GM23338 (cell line): ENCODE results near the gene ITGA3. TPM values are rescaled to one million over a fixed set of nuclear protein-coding genes. Genes with fewer than 3 reads are reported as not detected.

Source experiments
- ATAC-seq: fragments of 200-7000 bp; cut with Tn5 transposase; 3 replicates; pipeline ENCODE4 v1.9.1; 2020
- DNase-seq: peaks from one replicate; pipeline ENCODE4 v3.0.0-alpha.2; 2015; ENCODE audit warnings: low spot score
- H2AFZ ChIP-seq: fragments of 200-600 bp; sonication (generic); 2 replicates; pipeline ENCODE4 v1.8.0; 2016; ENCODE audit warnings: antibody characterized with exemption, mild to moderate bottlenecking, moderate library complexity
- H3F3A ChIP-seq: fragments of 200-600 bp; sonication (generic); replicated peaks from 2 replicates; pipeline ENCODE4 v1.8.0; 2017; ENCODE audit warnings: antibody characterized with exemption, mixed run types, low read depth
- H3K27ac ChIP-seq: fragments of 200-600 bp; sonication (generic); 2 replicates; pipeline ENCODE4 v1.6.1; 2016; ENCODE audit warnings: low read depth
- H3K27me3 ChIP-seq: fragments of 200-600 bp; sonication (generic); 2 replicates; pipeline ENCODE4 v1.8.0; 2016; ENCODE audit warnings: mild to moderate bottlenecking, mixed run types, moderate library complexity; ENCODE audit not compliant: insufficient read depth
- H3K36me3 ChIP-seq: fragments of 200-600 bp; sonication (generic); 2 replicates; pipeline ENCODE4 v1.8.0; 2016; ENCODE audit warnings: mild to moderate bottlenecking; ENCODE audit not compliant: insufficient read depth
- H3K4me1 ChIP-seq: fragments of 200-600 bp; sonication (generic); 2 replicates; pipeline ENCODE4 v1.8.0; 2016; ENCODE audit warnings: mild to moderate bottlenecking, moderate library complexity; ENCODE audit not compliant: insufficient read depth
- H3K4me2 ChIP-seq: fragments of 200-600 bp; sonication (generic); 2 replicates; pipeline ENCODE4 v1.7.1; 2017; ENCODE audit warnings: mixed run types
- H3K4me3 ChIP-seq: fragments of 200-600 bp; sonication (generic); 2 replicates; pipeline ENCODE4 v1.6.1; 2016; ENCODE audit warnings: mixed run types
- H3K79me2 ChIP-seq: fragments of 200-600 bp; sonication (generic); replicated peaks from 2 replicates; pipeline ENCODE4 v1.8.0; 2017; ENCODE audit warnings: mild to moderate bottlenecking; ENCODE audit not compliant: insufficient read depth
- H3K9me2 ChIP-seq: fragments of 200-600 bp; sonication (generic); 2 replicates; pipeline ENCODE4 v1.8.0; 2017; ENCODE audit not compliant: insufficient read depth
- H4K20me1 ChIP-seq: fragments of 200-600 bp; sonication (generic); replicated peaks from 2 replicates; pipeline ENCODE4 v1.8.0; 2017; ENCODE audit warnings: mild to moderate bottlenecking; ENCODE audit not compliant: insufficient read depth
- H3K27ac Mint-ChIP-seq: 2 replicates; pipeline ENCODE4 v1.8.0; 2020; ENCODE audit warnings: inconsistent platforms, mild to moderate bottlenecking, moderate library complexity, mixed read lengths
- H3K27me3 Mint-ChIP-seq: 3 replicates; pipeline ENCODE4 v1.8.0; 2022; ENCODE audit warnings: low read depth, mild to moderate bottlenecking, moderate library complexity, mixed read lengths, inconsistent platforms; ENCODE audit not compliant: insufficient read depth, poor library complexity
- H3K36me3 Mint-ChIP-seq: 3 replicates; pipeline ENCODE4 v1.8.0; 2021; ENCODE audit warnings: low read depth, mild to moderate bottlenecking, inconsistent platforms, moderate library complexity, mixed read lengths
- H3K4me1 Mint-ChIP-seq: 3 replicates; pipeline ENCODE4 v1.8.0; 2020; ENCODE audit warnings: mild to moderate bottlenecking, inconsistent platforms, mixed read lengths
- H3K4me3 Mint-ChIP-seq: 3 replicates; pipeline ENCODE4 v1.8.0; 2021; ENCODE audit warnings: moderate library complexity, mild to moderate bottlenecking, inconsistent platforms, mixed read lengths
- H3K9me3 Mint-ChIP-seq: 3 replicates; pipeline ENCODE4 v1.8.0; 2020; ENCODE audit warnings: moderate library complexity, mild to moderate bottlenecking, inconsistent platforms, mixed read lengths
- CTCF ChIP-seq, 2 experiments: fragments of 200-600 bp in 1 of 2; sonication (generic) in 1 of 2; conservative IDR thresholded peaks; 2 replicates each; pipeline versions ENCODE4 v1.5.1 to v1.6.1; 2016 to 2017; ENCODE audit warnings: antibody characterized with exemption in 2 of 2, low read depth in 2 of 2, mild to moderate bottlenecking in 2 of 2, moderate library complexity in 1 of 2
- ETS1 ChIP-seq: IDR thresholded peaks from 2 replicates; pipeline ENCODE4 v1.6.1; 2016; ENCODE audit warnings: antibody characterized with exemption
- EZH2 ChIP-seq: fragments of 200-600 bp; sonication (generic); IDR thresholded peaks from one replicate; pipeline ENCODE4 v1.8.0; 2017; ENCODE audit warnings: antibody characterized with exemption, mild to moderate bottlenecking, low read depth; ENCODE audit not compliant: unreplicated experiment
- NANOG ChIP-seq: IDR thresholded peaks from 2 replicates; pipeline ENCODE4 v1.6.1; 2016; ENCODE audit warnings: antibody characterized with exemption, borderline replicate concordance
- REST ChIP-seq: IDR thresholded peaks from one replicate; pipeline ENCODE4 v1.6.1; 2018; ENCODE audit warnings: antibody characterized with exemption; ENCODE audit not compliant: unreplicated experiment
- polyA plus RNA-seq: library from polyadenylated mRNA; unstranded; fragments of >200 nt; fragmentation: Nextera tagmentation; extraction: Ambion mirVana; gene quantifications from 2 replicates; pipeline ENCODE4 v1.2.1, GENCODE V29; 2016
- total RNA-seq: library from RNA; depleted of rRNA; stranded (reverse); fragments of >200 nt; shearing (Covaris generic); gene quantifications from 2 replicates; pipeline ENCODE4 v1.2.3, GENCODE V29; 2014

Gene ITGA3
- total and polyA plus RNA-seq, 2 experiments from 2014 or later: 9.6 to 28.3 TPM

GRCh38 chr17:50052241-50052796 is 3.6 kb upstream of the ITGA3 start:
- H3K36me3 Mint-ChIP-seq: no peaks in the 10 kb centered on the region
- H3K36me3 ChIP-seq: no peaks in the 10 kb centered on the region
- H3K79me2 ChIP-seq: no peaks in the 10 kb centered on the region
- no peak overlapping the region for H3K27ac Mint-ChIP-seq
- H3K4me3 Mint-ChIP-seq: no peak overlapping the region; the same call in 2 of the 3 replicates
- H4K20me1 ChIP-seq: no peaks in the 10 kb centered on the region
- H3K4me3 ChIP-seq: no peak overlapping the region
- DNase-seq (no peak), ATAC-seq (no peak)
- no peaks in the 10 kb centered on the region for H3K9me2 ChIP-seq
- H3K27me3 Mint-ChIP-seq: peaks cover 39% of the 10 kb centered on the region
- peaks cover 18% of the 10 kb centered on the region for H3F3A ChIP-seq
- no peaks in the 10 kb centered on the region for H3K9me3 Mint-ChIP-seq
- H3K4me1 Mint-ChIP-seq: peaks cover 52% of the 10 kb centered on the region
- H2AFZ ChIP-seq: no peak overlapping the region; the same call in 1 of the 2 replicates
- TF ChIP-seq CTCF (conservative IDR thresholded peaks at IDR 0.05; ENCODE audit: low read depth in 2 of 2) (no peak), NANOG (no peak), ETS1 (no peak), REST (no peak)
- 0 out of 2 replicates have a peak overlapping the region, but pooled peaks have one; percentile 8 for H3K4me2 ChIP-seq
- H3K27ac ChIP-seq: no peak overlapping the region
- peaks cover 7% of the 10 kb centered on the region for H3K27me3 ChIP-seq
- peaks cover 28% of the 10 kb centered on the region; the same call in 1 of the 2 replicates for H3K4me1 ChIP-seq

- H3K4me1 ChIP-seq: peaks cover 32% of the 10 kb centered on the region; the same call in 1 of the 2 replicates
These were observed 2.9 kb upstream of the ITGA3 start for GRCh38 chr17:50052822-50053653.

More at GRCh38 chr17:50052822-50053653, 2.9 kb upstream of the ITGA3 start:
- Histone ChIP-seq H3K27me3 (peaks cover 14% of the 10 kb centered on the region), H3F3A (peaks cover 18% of the 10 kb centered on the region), H3K27ac (no peak overlapping the region), H3K4me2 (0 out of 2 replicates have a peak overlapping the region, but pooled peaks have one; percentile 8), H3K79me2 (no peaks in the 10 kb centered on the region), H2AFZ (no peak overlapping the region), H3K36me3 (no peaks in the 10 kb centered on the region), H4K20me1 (no peaks in the 10 kb centered on the region), H3K9me2 (no peaks in the 10 kb centered on the region), H3K4me3 (no peak overlapping the region)
- Mint-ChIP-seq H3K4me1 (peaks cover 51% of the 10 kb centered on the region), H3K27ac (no peak overlapping the region), H3K9me3 (no peaks in the 10 kb centered on the region), H3K4me3 (no peak overlapping the region; the same call in 2 of the 3 replicates), H3K36me3 (peaks cover 4% of the 10 kb centered on the region; the same call in 1 of the 3 replicates), H3K27me3 (peaks cover 41% of the 10 kb centered on the region)
- ATAC-seq (no peak), DNase-seq (no peak)
- TF ChIP-seq REST: no peak
- TF ChIP-seq EZH2: no peak
